Non-pigmented ciliary epithelial cell (primary cell): Measurements from ENCODE around the gene ANKZF1.

Source experiments
- DNase-seq: peaks from one replicate; pipeline ENCODE4 v3.0.0-alpha.2; 2010; ENCODE audit warnings: low read depth

The ANKZF1 gene

GRCh38 chr2:219281588-219281987 is 52.0 kb downstream of the ANKZF1 start:
- DNase-seq, result no peak

- DNase-seq, result no peak
Measured at GRCh38 chr2:219282375-219282774, 52.8 kb downstream of the ANKZF1 start.

- DNase-seq, result no peak
Measured at GRCh38 chr2:219282943-219283581, 53.5 kb downstream of the ANKZF1 start.

GRCh38 chr2:219284501-219285372 is 55.1 kb downstream of the ANKZF1 start:
- DNase-seq, result no peak

- DNase-seq, result no peak
Measured at GRCh38 chr2:219285373-219285735, 55.7 kb downstream of the ANKZF1 start.

GRCh38 chr2:219285894-219286425 is 56.4 kb downstream of the ANKZF1 start:
- no peak for DNase-seq
